Neutrophil (primary cell): Measurements from ENCODE around the gene WARS2.

Experiments used
- H3K27ac ChIP-seq: fragments of 200-600 bp; sonication (generic); 2 replicates; pipeline ENCODE4 v1.5.1; 2016; ENCODE audit warnings: mild to moderate bottlenecking, moderate library complexity
- H3K27me3 ChIP-seq: fragments of 200-600 bp; sonication (generic); 2 replicates; pipeline ENCODE4 v1.6.0; 2016; ENCODE audit warnings: mild to moderate bottlenecking
- H3K36me3 ChIP-seq: fragments of 200-600 bp; sonication (generic); 2 replicates; pipeline ENCODE4 v1.5.1; 2017
- H3K4me1 ChIP-seq, 2 experiments: fragments of 200-600 bp in 1 of 2; sonication (generic) in 1 of 2; 1 replicate in 1 of 2; 2 replicates in 1 of 2; pipeline versions ENCODE4 v1.5.1 to v1.6.1; 2013 to 2016; ENCODE audit warnings: low read depth in 1 of 2, low read length in 1 of 2, mild to moderate bottlenecking in 1 of 2, moderate library complexity in 1 of 2; ENCODE audit not compliant: control insufficient read depth in 1 of 2, insufficient read depth in 1 of 2
- H3K4me3 ChIP-seq, 2 experiments: fragments of 200-600 bp in 1 of 2; sonication (generic) in 1 of 2; 1 replicate in 1 of 2; 2 replicates in 1 of 2; pipeline ENCODE4 v1.5.1; 2013 to 2016; ENCODE audit warnings: low read depth in 1 of 2, low read length in 1 of 2, mild to moderate bottlenecking in 1 of 2, moderate library complexity in 1 of 2
- H3K9me3 ChIP-seq: fragments of 200-600 bp; sonication (generic); 2 replicates; pipeline ENCODE4 v1.5.1; 2016
- TF ChIP-seq, protein P1 (sequence below): fragments of 200-600 bp; sonication (generic); IDR thresholded peaks from 2 replicates; pipeline ENCODE4 v1.5.1; 2016; ENCODE audit warnings: antibody characterized with exemption

The WARS2 gene

DNA sequence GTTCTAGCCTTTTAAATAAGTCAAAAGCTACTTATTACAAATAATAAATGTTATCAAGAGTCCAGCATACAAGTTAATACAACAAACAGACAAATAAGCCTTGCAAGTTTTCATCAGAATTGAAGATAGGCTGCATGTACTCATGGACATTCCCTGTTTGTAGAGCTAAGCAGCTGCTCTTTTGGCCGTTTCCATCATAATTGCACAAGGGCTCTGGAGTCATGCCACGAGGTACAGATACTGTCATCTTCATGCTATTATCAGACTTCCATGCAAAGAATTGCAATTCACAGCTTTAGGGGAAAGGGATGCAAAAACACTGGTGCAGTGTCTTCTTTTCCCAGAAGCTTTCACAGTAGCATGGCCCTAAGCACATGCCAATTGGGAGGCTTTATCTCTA, 99.5 kb downstream of the WARS2 start:
- Histone ChIP-seq H3K9me3 (no peaks in the 10 kb centered on the region), H3K27ac (no peak overlapping the region), H3K4me1 (no peaks in the 10 kb centered on the region), H3K36me3 (no peaks in the 10 kb centered on the region), H3K27me3 (no peaks in the 10 kb centered on the region), H3K4me3 (no peak overlapping the region)
- TF ChIP-seq, protein P1, sequence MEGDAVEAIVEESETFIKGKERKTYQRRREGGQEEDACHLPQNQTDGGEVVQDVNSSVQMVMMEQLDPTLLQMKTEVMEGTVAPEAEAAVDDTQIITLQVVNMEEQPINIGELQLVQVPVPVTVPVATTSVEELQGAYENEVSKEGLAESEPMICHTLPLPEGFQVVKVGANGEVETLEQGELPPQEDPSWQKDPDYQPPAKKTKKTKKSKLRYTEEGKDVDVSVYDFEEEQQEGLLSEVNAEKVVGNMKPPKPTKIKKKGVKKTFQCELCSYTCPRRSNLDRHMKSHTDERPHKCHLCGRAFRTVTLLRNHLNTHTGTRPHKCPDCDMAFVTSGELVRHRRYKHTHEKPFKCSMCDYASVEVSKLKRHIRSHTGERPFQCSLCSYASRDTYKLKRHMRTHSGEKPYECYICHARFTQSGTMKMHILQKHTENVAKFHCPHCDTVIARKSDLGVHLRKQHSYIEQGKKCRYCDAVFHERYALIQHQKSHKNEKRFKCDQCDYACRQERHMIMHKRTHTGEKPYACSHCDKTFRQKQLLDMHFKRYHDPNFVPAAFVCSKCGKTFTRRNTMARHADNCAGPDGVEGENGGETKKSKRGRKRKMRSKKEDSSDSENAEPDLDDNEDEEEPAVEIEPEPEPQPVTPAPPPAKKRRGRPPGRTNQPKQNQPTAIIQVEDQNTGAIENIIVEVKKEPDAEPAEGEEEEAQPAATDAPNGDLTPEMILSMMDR, result no peak

DNA sequence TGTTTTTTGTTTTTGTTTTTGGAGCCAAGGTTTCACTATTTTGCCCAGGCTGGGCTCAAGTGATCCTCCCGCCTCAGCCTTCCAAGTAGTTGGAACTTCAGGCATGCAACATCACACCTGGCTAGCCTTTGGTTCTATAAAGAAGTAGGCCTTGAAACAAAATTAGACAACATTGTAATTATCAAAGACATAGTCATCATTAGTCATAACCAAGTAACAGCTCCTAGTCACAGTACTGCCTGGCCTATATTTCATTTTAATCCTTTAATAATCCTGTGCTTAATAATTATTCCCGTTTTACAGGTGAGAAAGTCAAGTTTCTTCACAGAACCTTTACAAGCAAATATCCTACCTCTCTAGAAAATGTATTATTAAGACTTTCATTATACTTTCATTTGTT, 100.0 kb downstream of the WARS2 start:
- TF ChIP-seq, protein P1, result no peak
- Histone ChIP-seq H3K9me3 (no peaks in the 10 kb centered on the region), H3K27me3 (no peaks in the 10 kb centered on the region), H3K4me3 (no peak overlapping the region), H3K27ac (no peak overlapping the region), H3K36me3 (no peaks in the 10 kb centered on the region), H3K4me1 (no peaks in the 10 kb centered on the region)

DNA sequence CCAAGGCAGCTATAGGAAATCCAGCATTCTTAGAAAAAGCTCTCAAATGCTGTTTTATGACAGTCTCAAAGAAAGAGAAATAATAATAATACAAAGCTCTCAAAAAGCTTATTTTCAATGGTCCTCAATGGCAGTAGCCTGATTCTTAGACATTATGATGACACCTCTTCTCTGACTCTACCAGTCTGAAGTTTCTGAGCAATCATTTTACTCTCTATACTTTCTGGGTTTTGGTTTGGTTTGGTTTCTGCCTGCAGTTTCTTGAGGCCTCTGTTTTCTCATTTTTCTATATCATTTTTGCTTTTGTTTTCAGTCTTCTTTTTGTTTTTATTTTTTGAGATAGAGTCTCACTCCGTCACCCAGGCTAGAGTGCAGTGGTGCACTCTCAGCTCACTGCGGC, 102.1 kb downstream of the WARS2 start:
- no peak overlapping the region for H3K27ac ChIP-seq
- H3K36me3 ChIP-seq, result no peaks in the 10 kb centered on the region
- H3K4me1 ChIP-seq, result no peaks in the 10 kb centered on the region
- H3K9me3 ChIP-seq, result no peaks in the 10 kb centered on the region
- H3K4me3 ChIP-seq, result no peak overlapping the region
- TF ChIP-seq, protein P1, result no peak
- no peaks in the 10 kb centered on the region for H3K27me3 ChIP-seq

DNA sequence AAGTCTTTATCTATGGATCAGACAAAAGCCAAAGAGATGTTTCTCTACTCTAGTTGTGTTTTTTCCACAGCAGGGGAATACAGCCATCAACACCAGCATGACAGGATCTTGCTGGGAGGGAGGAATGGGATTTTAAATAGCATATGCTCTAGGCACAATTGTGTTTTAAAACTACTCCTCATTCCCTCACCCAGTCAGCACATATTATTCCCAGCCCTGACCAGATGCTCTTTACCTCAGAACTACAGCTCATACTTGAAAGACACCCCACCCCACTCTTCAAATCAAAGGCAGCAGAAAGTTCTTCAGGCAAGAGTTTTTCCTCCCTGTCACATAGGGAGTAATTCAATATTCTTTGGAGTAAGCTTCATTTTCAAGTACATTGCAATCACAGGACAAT, 106.1 kb downstream of the WARS2 start:
- no peaks in the 10 kb centered on the region for H3K36me3 ChIP-seq
- H3K27ac ChIP-seq, result no peak overlapping the region
- H3K9me3 ChIP-seq, result no peaks in the 10 kb centered on the region
- no peak overlapping the region for H3K4me3 ChIP-seq
- TF ChIP-seq, protein P1, result no peak
- H3K4me1 ChIP-seq, result no peaks in the 10 kb centered on the region
- no peaks in the 10 kb centered on the region for H3K27me3 ChIP-seq

DNA sequence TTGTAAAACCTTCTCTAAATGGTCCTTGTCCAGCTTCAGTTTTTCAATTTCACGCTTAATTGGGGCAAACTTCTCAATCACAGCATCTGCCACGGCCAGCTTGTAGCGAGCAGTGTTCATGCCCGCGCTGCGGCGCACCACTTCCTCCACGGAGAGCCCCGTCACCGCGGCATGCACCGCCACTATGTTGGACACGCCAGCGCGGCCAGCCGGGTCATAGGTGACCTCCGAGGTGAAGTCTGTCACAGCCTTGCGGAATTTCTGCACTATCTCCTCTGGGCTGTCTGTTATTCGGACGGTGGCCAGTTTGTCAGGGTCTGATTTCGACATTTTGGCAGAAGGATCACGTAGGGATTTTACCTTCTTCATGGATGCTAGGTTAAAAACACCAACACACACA, 107.5 kb downstream of the WARS2 start:
- no peak overlapping the region for H3K4me3 ChIP-seq
- H3K36me3 ChIP-seq, result no peaks in the 10 kb centered on the region

More for the DNA sequence above, 107.5 kb downstream of the WARS2 start:
- Histone ChIP-seq H3K27ac (no peak overlapping the region), H3K4me1 (no peaks in the 10 kb centered on the region), H3K9me3 (no peaks in the 10 kb centered on the region), H3K27me3 (no peaks in the 10 kb centered on the region)
- TF ChIP-seq, protein P1, result no peak
